Stomach (tissue), 9 donors: ENCODE results near the gene CCDC51. TPM values are rescaled to one million over a fixed set of nuclear protein-coding genes. Genes with fewer than 3 reads are reported as not detected.

Experiments used
- DNase-seq, 2 donors: peaks; one replicate each; pipeline versions ENCODE4 v3.0.0 to v3.0.0-alpha.2; 2013 to 2019
- H3K27ac ChIP-seq, 5 donors: fragments of 200-600 bp in 4 of 5; sonication (generic) in 4 of 5; one replicate each; pipeline ENCODE4 v1.5.1; 2013 to 2019; ENCODE audit warnings: mild to moderate bottlenecking in 1 of 5, moderate library complexity in 1 of 5
- H3K27me3 ChIP-seq, 3 donors: fragments of 200-600 bp; sonication (generic); one replicate each; pipeline ENCODE4 v1.5.1; 2017 to 2019; ENCODE audit warnings: mixed run types in 1 of 3
- H3K36me3 ChIP-seq, 4 donors: fragments of 200-600 bp; sonication (generic); 1 replicate in 3 of 4; 2 replicates in 1 of 4; pipeline ENCODE4 v1.5.1; 2016 to 2019
- H3K4me1 ChIP-seq, 4 donors: fragments of 200-600 bp; sonication (generic); one replicate each; pipeline ENCODE4 v1.5.1; 2016 to 2019
- H3K4me3 ChIP-seq, 4 donors: fragments of 200-600 bp; sonication (generic) in 3 of 4; one replicate each; pipeline ENCODE4 v1.5.1; 2016 to 2019; ENCODE audit warnings: mild to moderate bottlenecking in 1 of 4
- H3K9me3 ChIP-seq, 4 donors: fragments of 200-600 bp; sonication (generic); one replicate each; pipeline ENCODE4 v1.5.1; 2016 to 2019
- EP300 ChIP-seq: sonication (generic); formaldehyde crosslinking; IDR thresholded peaks from one replicate; pipeline ENCODE4 v1.6.1; 2017; ENCODE audit warnings: antibody characterized with exemption
- POLR2A ChIP-seq, 4 donors: fragments of 450-650 bp; IDR thresholded peaks; one replicate each; pipeline ENCODE4 v1.6.1; 2016; ENCODE audit warnings: antibody characterized with exemption in 4 of 4, control low read depth in 2 of 4, mild to moderate bottlenecking in 1 of 4, moderate library complexity in 1 of 4
- POLR2AphosphoS5 ChIP-seq, 3 donors: sonication (generic); formaldehyde crosslinking; IDR thresholded peaks; one replicate each; pipeline ENCODE4 v1.6.1; 2016; ENCODE audit warnings: antibody characterized with exemption in 3 of 3
- WGBS, 5 donors: extraction: QIAGEN DNeasy Blood & Tissue Kit in 3 of 5; methylation state at CpG; one replicate each; pipeline versions ENCODE4 v1.1.5 to v1.1.7; 2013 to 2018; 5-methylcytosine and 5-hydroxymethylcytosine counted together
- intact Hi-C: fragments of 100-400 bp; cut with DNase I; formaldehyde crosslinking; loops from one replicate; pipeline ENCODE4 v1.15.1; 2023; ENCODE audit warnings: low total_unique reads
- polyA plus RNA-seq, 3 donors: library from polyadenylated mRNA; stranded (reverse); fragments of 200-250 nt; gene quantifications; one replicate each; pipeline ENCODE4 v1.2.3, GENCODE V29; 2013
- total RNA-seq, 5 donors: library from RNA; depleted of rRNA; stranded (reverse); fragments of >200 nt; gene quantifications; one replicate each; pipeline versions ENCODE4 v1.1.0 to v1.2.3, GENCODE V29; 2014 to 2016
- TF ChIP-seq, protein P1 (sequence below), 7 experiments: fragments of 450-650 bp in 4 of 7; fragments of 200-600 bp in 3 of 7; sonication (generic) in 3 of 7; IDR thresholded peaks; one replicate each; pipeline ENCODE4 v1.5.1; 2016 to 2019; ENCODE audit warnings: antibody characterized with exemption in 7 of 7, control low read depth in 2 of 7, mild to moderate bottlenecking in 1 of 7
- donor health status: healthy with polysubstance abuse.
- donor health status: Bipolar disorder and iron deficiency.
- donor health status: healthy.

CCDC51 gene
- total and polyA plus RNA-seq, 8 donors = 1.8 to 12.5 (median 8.3) TPM

DNA sequence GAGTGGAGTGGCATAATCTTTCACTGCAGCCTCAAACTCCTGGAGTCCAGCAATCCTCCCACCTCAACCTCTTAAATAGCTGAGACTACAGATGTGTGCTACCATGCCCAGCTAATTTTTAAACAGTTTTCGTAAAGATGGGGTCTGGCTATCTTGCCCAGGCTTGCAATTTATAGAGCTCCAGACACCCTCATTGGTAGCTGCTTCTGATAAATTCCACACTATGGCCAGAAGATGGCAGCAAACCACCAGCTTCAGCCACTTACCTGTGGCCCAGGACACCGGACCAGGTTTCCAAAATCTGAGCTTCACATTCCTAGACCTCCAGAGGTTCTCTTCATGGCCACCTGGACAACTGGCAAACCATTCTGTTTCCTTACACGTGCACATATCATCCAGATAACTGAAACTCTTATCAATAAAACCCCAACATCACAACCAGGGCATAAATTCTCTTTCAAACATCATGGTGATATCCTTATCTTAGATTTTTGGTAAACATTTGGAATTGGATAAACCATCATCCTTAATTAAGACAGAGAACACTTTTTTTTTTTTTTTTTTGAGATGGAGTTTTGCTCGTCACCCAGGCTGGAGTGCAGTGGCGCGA, 39.0 kb downstream of the CCDC51 start:
- 46 to 56% (median 52%) methylated on average over 6 of the region's 6 CpGs for WGBS, 5 donors
- DNase-seq = peak; percentile 69 to 89
- Histone ChIP-seq H3K4me3 (no peak overlapping the region), H3K36me3 (peaks cover 17 to 32% (median 25%) of the 10 kb centered on the region in 4 donors), H3K9me3 (no peaks in the 10 kb centered on the region), H3K27me3 (peaks cover 0 to 4% (median 0%) of the 10 kb centered on the region in 3 donors), H3K27ac (peak overlapping the region in 4 of 5 donors; percentile 57 to 87 (median 78)), H3K4me1 (peaks cover 0 to 21% (median 16%) of the 10 kb centered on the region in 4 donors)
- TF ChIP-seq, protein P1, sequence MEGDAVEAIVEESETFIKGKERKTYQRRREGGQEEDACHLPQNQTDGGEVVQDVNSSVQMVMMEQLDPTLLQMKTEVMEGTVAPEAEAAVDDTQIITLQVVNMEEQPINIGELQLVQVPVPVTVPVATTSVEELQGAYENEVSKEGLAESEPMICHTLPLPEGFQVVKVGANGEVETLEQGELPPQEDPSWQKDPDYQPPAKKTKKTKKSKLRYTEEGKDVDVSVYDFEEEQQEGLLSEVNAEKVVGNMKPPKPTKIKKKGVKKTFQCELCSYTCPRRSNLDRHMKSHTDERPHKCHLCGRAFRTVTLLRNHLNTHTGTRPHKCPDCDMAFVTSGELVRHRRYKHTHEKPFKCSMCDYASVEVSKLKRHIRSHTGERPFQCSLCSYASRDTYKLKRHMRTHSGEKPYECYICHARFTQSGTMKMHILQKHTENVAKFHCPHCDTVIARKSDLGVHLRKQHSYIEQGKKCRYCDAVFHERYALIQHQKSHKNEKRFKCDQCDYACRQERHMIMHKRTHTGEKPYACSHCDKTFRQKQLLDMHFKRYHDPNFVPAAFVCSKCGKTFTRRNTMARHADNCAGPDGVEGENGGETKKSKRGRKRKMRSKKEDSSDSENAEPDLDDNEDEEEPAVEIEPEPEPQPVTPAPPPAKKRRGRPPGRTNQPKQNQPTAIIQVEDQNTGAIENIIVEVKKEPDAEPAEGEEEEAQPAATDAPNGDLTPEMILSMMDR (IDR thresholded peaks at IDR 0.05) = peak in 5 of 7 experiments; percentile 64 to 91 (median 79)
- TF ChIP-seq POLR2A (IDR thresholded peaks at IDR 0.05) = no peak
- intact Hi-C loops = loop anchor here (2.0 kb wide), 1 partner anchor 34 kb away; no protein-coding TSS in a partner anchor

DNA sequence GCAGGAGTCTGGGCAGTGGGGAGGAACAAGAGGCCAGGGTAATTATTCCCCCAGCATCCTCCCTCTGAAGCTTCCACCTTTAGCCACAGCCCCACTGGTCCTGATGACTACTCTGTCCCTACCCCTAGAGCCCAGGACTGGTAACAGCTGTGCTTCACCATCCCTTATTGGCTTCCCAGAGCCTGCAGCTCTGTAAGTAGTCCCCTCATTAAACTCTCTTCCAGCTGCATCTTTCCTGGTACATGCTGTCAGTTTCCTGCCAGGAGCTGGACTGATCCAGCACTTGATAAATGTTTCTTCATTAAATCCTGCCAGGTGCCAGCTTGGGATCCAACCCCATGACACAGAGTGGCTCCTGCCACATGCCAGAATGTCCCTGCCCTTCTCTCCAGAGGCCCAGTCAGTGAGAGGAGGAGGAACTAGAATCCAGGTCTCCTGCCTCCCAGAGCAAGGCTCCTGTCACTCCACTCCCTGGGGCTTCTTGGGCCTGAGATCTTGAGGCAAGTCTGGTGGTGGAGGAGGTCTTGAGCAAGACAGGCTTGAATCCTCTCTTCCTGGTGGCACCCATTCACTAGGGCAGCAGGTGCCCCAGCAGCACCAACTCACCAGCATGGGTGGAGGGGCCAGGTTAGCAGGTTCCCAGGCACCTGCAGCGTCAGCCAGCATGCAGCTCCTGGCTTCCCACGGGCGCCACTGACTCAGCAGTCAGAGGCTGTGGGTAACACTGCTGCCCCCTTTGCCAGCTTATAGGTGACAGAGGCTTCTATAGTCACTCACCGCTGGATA, 40.3 kb downstream of the CCDC51 start:
- no peak overlapping the region for H3K4me3 ChIP-seq
- peaks cover 0 to 21% (median 16%) of the 10 kb centered on the region in 4 donors for H3K4me1 ChIP-seq
- WGBS, 5 donors = 33 to 75% (median 48%) methylated on average over 4 of the region's 4 CpGs
- H3K9me3 ChIP-seq = no peaks in the 10 kb centered on the region
- peaks cover 0 to 4% (median 0%) of the 10 kb centered on the region in 3 donors for H3K27me3 ChIP-seq
- H3K27ac ChIP-seq = no peak overlapping the region
- peaks cover 10 to 18% (median 12%) of the 10 kb centered on the region in 4 donors for H3K36me3 ChIP-seq
- intact Hi-C loops = loop anchor here (2.0 kb wide), 1 partner anchor 35 kb away; no protein-coding TSS in a partner anchor
- TF ChIP-seq EP300 (no peak), POLR2AphosphoS5 (IDR thresholded peaks at IDR 0.05) (no peak), POLR2A (IDR thresholded peaks at IDR 0.05) (no peak)
- TF ChIP-seq, protein P1 (IDR thresholded peaks at IDR 0.05) = no peak
- DNase-seq = peak in 1 of 2 donors; percentile 41

DNA sequence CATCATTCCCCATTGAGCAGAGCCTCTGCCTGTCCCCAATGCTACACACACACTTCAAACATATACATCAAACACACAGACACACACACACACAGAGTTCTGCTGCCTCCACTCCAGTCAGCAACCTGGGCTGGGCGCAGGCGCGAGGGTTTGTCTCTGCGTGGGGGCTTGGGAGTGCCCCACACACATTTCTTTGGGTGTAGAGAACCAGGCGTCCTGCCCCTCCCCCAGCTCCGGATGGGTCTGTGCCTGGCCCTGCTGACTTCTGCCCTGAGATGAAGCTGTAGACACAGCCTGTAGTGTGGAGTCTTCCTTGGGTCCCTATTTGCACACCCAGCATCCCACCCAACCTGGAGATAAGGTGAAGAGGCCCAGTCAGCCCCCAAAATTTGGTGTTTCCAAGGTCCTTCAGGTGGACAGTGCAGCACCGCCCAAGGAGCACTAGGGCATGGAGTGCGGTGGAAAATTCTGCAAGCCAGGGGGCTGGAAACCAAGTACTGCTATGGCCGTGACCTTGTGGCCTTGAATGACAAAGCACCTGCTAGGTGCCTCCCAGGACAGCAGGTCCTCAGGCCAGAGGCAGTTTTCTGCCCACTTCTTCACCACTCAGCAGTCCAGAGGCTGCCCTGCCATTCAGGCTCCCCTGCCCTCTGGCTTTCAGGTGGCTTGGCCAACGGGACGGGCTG, 41.1 kb downstream of the CCDC51 start:
- Histone ChIP-seq H3K36me3 (peaks cover 4 to 11% (median 4%) of the 10 kb centered on the region in 4 donors), H3K4me3 (no peak overlapping the region), H3K4me1 (peaks cover 0 to 21% (median 16%) of the 10 kb centered on the region in 4 donors), H3K9me3 (no peaks in the 10 kb centered on the region), H3K27me3 (peaks cover 0 to 4% (median 0%) of the 10 kb centered on the region in 3 donors), H3K27ac (no peak overlapping the region)
- peak in 1 of 2 donors; percentile 7 for DNase-seq
- TF ChIP-seq POLR2AphosphoS5 (IDR thresholded peaks at IDR 0.05) = no peak
- TF ChIP-seq, protein P1 (IDR thresholded peaks at IDR 0.05) = no peak
- no peak for TF ChIP-seq EP300
- TF ChIP-seq POLR2A (IDR thresholded peaks at IDR 0.05) = no peak
- WGBS, 5 donors = 27 to 58% (median 43%) methylated on average over 9 to 11 of the region's 11 CpGs
- intact Hi-C loops = no loop called here
